ENCODE measurements around the gene HPCAL4.
A peak's percentile ranks its signal among the peaks of the same experiment; 100 is the strongest.

Gene HPCAL4

DNA sequence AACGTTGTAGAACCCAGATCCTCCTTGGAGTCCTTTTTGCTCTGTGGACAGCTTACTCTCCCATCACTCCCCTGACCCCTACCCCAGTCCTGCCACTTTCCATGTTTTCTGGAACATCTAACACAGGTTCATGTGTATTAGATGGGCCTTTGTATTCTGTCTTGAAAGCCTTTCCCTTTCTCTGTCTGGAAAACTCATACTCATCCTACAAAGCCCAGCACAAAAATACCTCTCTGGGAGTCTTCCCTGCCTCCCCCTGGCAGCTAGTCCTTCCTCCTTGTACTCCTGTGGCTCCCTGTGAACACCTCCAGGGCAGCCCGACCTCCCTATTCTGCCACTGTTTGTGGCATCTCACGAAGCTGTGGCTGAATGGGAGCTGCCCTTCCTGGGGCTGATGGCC, 44.0 kb downstream of the HPCAL4 start:
- Histone ChIP-seq H3K27ac (peak overlapping the region; percentile 78 to 85), H3K4me3 (no peak overlapping the region)
- DNase-seq (ENCODE audit: low spot score), result no peak
- TF ChIP-seq, protein P1, sequence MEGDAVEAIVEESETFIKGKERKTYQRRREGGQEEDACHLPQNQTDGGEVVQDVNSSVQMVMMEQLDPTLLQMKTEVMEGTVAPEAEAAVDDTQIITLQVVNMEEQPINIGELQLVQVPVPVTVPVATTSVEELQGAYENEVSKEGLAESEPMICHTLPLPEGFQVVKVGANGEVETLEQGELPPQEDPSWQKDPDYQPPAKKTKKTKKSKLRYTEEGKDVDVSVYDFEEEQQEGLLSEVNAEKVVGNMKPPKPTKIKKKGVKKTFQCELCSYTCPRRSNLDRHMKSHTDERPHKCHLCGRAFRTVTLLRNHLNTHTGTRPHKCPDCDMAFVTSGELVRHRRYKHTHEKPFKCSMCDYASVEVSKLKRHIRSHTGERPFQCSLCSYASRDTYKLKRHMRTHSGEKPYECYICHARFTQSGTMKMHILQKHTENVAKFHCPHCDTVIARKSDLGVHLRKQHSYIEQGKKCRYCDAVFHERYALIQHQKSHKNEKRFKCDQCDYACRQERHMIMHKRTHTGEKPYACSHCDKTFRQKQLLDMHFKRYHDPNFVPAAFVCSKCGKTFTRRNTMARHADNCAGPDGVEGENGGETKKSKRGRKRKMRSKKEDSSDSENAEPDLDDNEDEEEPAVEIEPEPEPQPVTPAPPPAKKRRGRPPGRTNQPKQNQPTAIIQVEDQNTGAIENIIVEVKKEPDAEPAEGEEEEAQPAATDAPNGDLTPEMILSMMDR (IDR thresholded peaks at IDR 0.05), result no peak

DNA sequence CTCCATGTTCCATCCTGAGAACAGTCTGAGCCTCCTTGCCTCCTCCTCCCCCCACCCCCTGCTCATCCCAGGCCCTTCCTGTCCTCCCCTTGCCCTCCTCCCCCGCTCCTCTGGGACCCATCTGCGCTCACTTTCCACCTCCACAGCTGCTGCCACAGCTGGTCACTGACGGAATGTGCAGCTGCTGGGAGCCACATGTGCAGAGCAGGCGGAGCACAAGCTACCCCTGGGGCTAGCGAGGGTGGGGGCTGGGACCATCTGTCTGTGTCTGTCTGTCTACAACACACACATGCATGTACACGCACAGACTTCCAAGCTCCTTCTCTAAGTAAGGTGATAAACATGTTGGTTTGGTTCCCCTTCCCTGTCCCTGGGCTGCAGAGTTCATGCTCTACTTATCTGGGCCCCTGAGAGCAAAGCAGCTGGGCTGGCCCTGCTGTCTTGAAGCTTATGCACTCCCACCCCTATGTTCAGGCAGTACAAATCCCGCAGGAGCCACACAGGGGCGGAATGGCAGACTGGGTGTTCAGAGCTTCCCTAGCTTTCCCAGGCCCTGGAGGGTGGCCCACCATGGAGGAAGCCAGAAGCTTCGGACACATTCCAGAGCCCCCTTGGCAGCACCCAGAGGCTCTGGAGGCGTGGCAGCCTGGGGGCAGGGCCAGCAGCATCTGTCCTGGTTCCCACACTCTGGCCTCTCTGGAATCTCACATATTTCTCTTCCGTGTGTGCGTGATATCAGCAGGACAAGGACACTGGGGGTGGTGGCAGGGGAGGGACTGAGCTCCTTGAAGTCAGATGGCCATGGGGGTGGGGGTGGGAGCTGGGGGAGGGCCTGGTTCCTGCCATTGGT, 44.8 kb downstream of the HPCAL4 start:
- TF ChIP-seq, protein P1 (IDR thresholded peaks at IDR 0.05), result no peak
- DNase-seq (ENCODE audit: low spot score), result peak; percentile 91
- Histone ChIP-seq H3K4me3 (no peak overlapping the region), H3K27ac (peak overlapping the region; percentile 78 to 85)

DNA sequence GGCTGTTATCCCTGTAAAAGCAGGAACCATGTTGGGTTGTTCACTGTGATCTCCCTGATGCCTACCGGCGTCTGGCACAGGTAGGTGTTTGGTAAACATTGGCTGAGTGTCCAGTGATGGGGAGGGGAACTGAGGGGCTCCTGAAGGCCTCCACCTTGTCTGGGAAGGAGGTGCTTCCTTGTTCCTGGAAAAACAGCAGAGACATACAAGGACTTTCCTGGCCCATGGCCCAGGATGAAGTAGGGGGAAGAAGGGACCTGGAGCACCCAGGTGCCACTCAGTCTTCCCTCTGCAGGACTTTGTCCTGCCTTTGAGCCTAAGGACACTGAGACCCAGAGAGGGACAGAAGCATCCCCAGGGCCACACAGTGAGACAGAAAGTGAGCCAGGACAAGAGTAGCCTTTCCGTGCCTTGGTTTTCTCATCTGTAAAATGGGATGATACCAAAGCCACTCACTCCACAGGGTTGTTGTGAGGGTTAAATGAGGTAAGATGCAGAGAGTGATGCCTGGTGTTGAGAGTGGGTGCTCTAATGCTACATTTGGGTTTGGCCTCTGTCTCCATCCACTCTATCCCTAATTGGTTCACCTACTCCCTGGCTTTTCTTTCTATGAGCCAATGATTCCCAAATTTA, 45.7 kb downstream of the HPCAL4 start:
- no peak overlapping the region for H3K4me3 ChIP-seq
- DNase-seq (ENCODE audit: low spot score), result no peak
- H3K27ac ChIP-seq, result peak overlapping the region; percentile 78 to 85
- TF ChIP-seq, protein P1 (IDR thresholded peaks at IDR 0.05), result no peak

DNA sequence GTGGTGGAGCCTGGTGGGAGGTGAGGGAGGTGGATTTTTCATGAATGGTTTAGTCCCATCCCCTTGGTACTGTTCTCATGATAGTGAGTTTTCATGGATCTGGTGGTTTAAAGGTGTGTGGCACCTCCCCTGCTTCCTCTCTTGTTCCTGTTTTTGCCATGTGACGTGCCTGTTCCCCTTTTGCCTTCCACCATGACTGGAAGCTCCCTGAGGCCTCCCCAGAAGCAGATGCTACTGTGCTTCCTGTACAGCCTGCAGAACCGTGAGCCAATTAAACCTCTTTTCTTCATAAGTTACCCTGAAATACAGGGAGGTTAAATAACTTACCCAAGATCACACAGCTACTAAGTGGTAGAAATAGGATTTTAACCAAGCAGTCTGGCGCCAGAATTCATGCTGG, 47.5 kb downstream of the HPCAL4 start:
- no peak for DNase-seq (ENCODE audit: low spot score)
- H3K4me3 ChIP-seq, result no peak overlapping the region
- TF ChIP-seq, protein P1 (IDR thresholded peaks at IDR 0.05), result no peak
- H3K27ac ChIP-seq, result peak overlapping the region; percentile 51 to 90

DNA sequence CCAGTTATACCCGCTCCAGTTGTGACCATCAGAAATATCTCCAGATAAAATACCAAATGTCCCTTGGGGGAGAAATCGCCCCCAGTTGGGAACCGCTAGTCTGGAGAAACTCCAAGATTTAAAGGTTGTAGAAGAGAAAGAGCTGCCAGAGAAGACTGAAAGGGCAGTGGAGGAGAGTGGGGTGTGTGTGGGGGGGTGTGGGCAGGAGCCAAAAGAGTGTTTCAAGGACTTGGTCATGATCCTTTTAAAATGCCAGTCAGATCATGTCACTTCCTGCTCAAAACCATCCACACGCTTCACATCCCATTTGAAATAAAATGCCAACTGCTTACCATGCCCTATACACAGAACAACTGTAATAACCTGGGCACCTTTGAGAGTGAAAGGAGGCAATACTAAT, 48.4 kb downstream of the HPCAL4 start:
- H3K4me3 ChIP-seq, result no peak overlapping the region
- TF ChIP-seq, protein P1 (IDR thresholded peaks at IDR 0.05), result no peak

DNA sequence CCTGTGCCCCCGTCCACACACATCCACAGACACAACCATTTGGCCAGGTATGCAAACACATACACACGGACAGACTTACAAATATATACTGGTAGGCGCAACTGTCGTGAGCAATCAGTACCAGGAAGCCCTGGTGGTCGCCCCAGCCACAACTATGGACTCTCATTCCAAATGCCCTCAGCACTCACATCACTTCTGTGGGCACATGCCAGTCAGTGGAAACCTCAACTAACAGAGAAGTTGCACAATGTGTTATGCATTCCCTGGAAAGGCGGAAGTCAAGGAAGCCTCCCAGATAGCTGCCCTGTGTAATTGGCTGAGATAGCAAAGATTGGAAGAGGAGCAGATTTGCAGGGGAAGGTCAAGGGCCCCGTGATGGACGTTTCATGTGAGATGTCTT, 50.4 kb downstream of the HPCAL4 start:
- no peak for DNase-seq (ENCODE audit: low spot score)
- TF ChIP-seq, protein P1 (IDR thresholded peaks at IDR 0.05), result no peak
- Histone ChIP-seq H3K4me3 (no peak overlapping the region), H3K27ac (peak overlapping the region; percentile 90 to 96)

More for the DNA sequence above, 48.4 kb downstream of the HPCAL4 start:
- DNase-seq (ENCODE audit: low spot score), result peak; percentile 94
- peak overlapping the region; percentile 51 to 90 for H3K27ac ChIP-seq

All from coronary artery (tissue), 2 donors.